UCSD-AML1 (cell line): ENCODE results near the gene CCDC150.
"Not testable (repeated sequence)": the region's sequence is repeated elsewhere in the genome, so short reads cannot be mapped to it uniquely, and the experiment has no call there.

Experiments
- DNase-seq: peaks from one replicate; lab custom pipeline; 2025; ENCODE audit not compliant: unreplicated experiment; lab: John Stamatoyannopoulos, UW

Gene CCDC150

GRCh38 chr2:196630531-196630930 is 9.0 kb upstream of the CCDC150 start:
- DNase-seq = no peak

GRCh38 chr2:196635156-196635555 is 4.4 kb upstream of the CCDC150 start:
- DNase-seq = no peak

- DNase-seq = no peak
Measured at GRCh38 chr2:196638765-196639164, 750 bp upstream of the CCDC150 start.

GRCh38 chr2:196640031-196640548 is 575 bp downstream of the CCDC150 start:
- no peak for DNase-seq

- DNase-seq = no peak
Measured at GRCh38 chr2:196649202-196649601, 9.7 kb downstream of the CCDC150 start.

GRCh38 chr2:196651387-196652094 is 12.0 kb downstream of the CCDC150 start:
- no peak for DNase-seq

GRCh38 chr2:196652869-196653268 is 13.4 kb downstream of the CCDC150 start:
- DNase-seq = no peak

- DNase-seq = no peak
Measured at GRCh38 chr2:196653843-196654242, 14.3 kb downstream of the CCDC150 start.

GRCh38 chr2:196655761-196656160 is 16.2 kb downstream of the CCDC150 start:
- DNase-seq = no peak

GRCh38 chr2:196657333-196657732 is 17.8 kb downstream of the CCDC150 start:
- DNase-seq = no peak

- no peak for DNase-seq
Measured at GRCh38 chr2:196659844-196660243, 20.3 kb downstream of the CCDC150 start.

- no peak for DNase-seq
Measured at GRCh38 chr2:196660244-196660643, 20.7 kb downstream of the CCDC150 start.

- no peak for DNase-seq
Measured at GRCh38 chr2:196670342-196670741, 30.8 kb downstream of the CCDC150 start.

GRCh38 chr2:196675963-196676362 is 36.4 kb downstream of the CCDC150 start:
- DNase-seq = no peak

GRCh38 chr2:196677404-196677803 is 37.9 kb downstream of the CCDC150 start:
- no peak for DNase-seq

- no peak for DNase-seq
Measured at GRCh38 chr2:196679368-196679767, 39.9 kb downstream of the CCDC150 start.

GRCh38 chr2:196681510-196681909 is 42.0 kb downstream of the CCDC150 start:
- no peak for DNase-seq

GRCh38 chr2:196685792-196686191 is 46.3 kb downstream of the CCDC150 start:
- DNase-seq = no peak

GRCh38 chr2:196686737-196687136 is 47.2 kb downstream of the CCDC150 start:
- DNase-seq = not testable (repeated sequence)

GRCh38 chr2:196696423-196697079 is 57.0 kb downstream of the CCDC150 start:
- no peak for DNase-seq

- DNase-seq = no peak
Measured at GRCh38 chr2:196697825-196698224, 58.3 kb downstream of the CCDC150 start.

- no peak for DNase-seq
Measured at GRCh38 chr2:196702641-196703040, 63.1 kb downstream of the CCDC150 start.
